A549 (cell line): Measurements from ENCODE around the gene SGTA. TPM values are rescaled to one million over a fixed set of nuclear protein-coding genes. Genes with fewer than 3 reads are reported as not detected.

ENCODE experiments used
- ATAC-seq, 2 experiments: fragments of 200-7000 bp in 1 of 2; fragments of >200 bp in 1 of 2; cut with Nextera tagmentation in 1 of 2; cut with Tn5 transposase in 1 of 2; 3 replicates each; pipeline versions ENCODE4 v1.8.0 to v1.9.1; 2018 to 2020; ENCODE audit warnings: mild to moderate bottlenecking in 1 of 2, moderate library complexity in 1 of 2
- CTCF ChIA-PET: fragments of 300-600 bp; sonication (Branson Sonifier 250); formaldehyde crosslinking; extraction: SDS; loops from one replicate; lab custom pipeline; 2021; ENCODE audit warnings: antibody characterized with exemption, inconsistent platforms; lab: Yijun Ruan, JAX
- POLR2A ChIA-PET: fragments of 350-600 bp; formaldehyde crosslinking; extraction: SDS; loops from one replicate; lab custom pipeline; 2021; ENCODE audit warnings: antibody characterized with exemption, inconsistent platforms; lab: Yijun Ruan, JAX
- DNase-seq, 2 experiments: peaks; one replicate each; pipeline versions ENCODE4 v3.0.0 to v3.0.0-alpha.2; 2011 to 2016; ENCODE audit warnings: low read depth in 1 of 2, low spot score in 1 of 2
- FAIRE-seq: peaks from 2 replicates; lab custom pipeline; 2011; peaks lifted over from hg19 to GRCh38; lab: Jason Lieb, UNC
- H3K27ac ChIP-seq, 2 experiments: fragments of >200 bp; sonication (Bioruptor Twin); formaldehyde crosslinking; 3 replicates each; pipeline ENCODE4 v1.5.1; 2016 to 2017
- H3K4me1 ChIP-seq: fragments of >200 bp; sonication (Bioruptor Twin); formaldehyde crosslinking; 3 replicates; pipeline ENCODE4 v1.6.1; 2016
- H3K4me2 ChIP-seq: fragments of >200 bp; sonication (Bioruptor Twin); formaldehyde crosslinking; 3 replicates; pipeline ENCODE4 v1.6.1; 2016
- H3K4me3 ChIP-seq: fragments of >200 bp; sonication (Bioruptor Twin); formaldehyde crosslinking; 3 replicates; pipeline ENCODE4 v1.5.1; 2016
- H3K9me3 ChIP-seq: fragments of >200 bp; sonication (Bioruptor Twin); formaldehyde crosslinking; 3 replicates; pipeline ENCODE4 v1.6.1; 2016
- CBX2 ChIP-seq: fragments of 200-600 bp; sonication (generic); IDR thresholded peaks from 2 replicates; pipeline ENCODE4 v1.6.1; 2016; ENCODE audit warnings: low read depth, mild to moderate bottlenecking, borderline replicate concordance
- CHD4 ChIP-seq: fragments of 200-600 bp; sonication (generic); IDR thresholded peaks from 2 replicates; pipeline ENCODE4 v1.6.1; 2016; ENCODE audit warnings: antibody characterized with exemption, mild to moderate bottlenecking, borderline replicate concordance
- EHMT2 ChIP-seq: fragments of 200-600 bp; sonication (generic); IDR thresholded peaks from 2 replicates; pipeline ENCODE4 v1.6.1; 2016; ENCODE audit warnings: antibody characterized with exemption, low read depth, mild to moderate bottlenecking, moderate library complexity
- EP300 ChIP-seq, 2 experiments: fragments of >200 bp; sonication (Bioruptor Twin); formaldehyde crosslinking; IDR thresholded peaks; 2 replicates in 1 of 2; 3 replicates in 1 of 2; pipeline ENCODE4 v1.6.1; 2016 to 2017
- ESRRA ChIP-seq: fragments of 150-350 bp; IDR thresholded peaks from 2 replicates; pipeline ENCODE4 v1.6.1; 2014; ENCODE audit warnings: mild to moderate bottlenecking, low read length, borderline replicate concordance
- FOXS1 ChIP-seq: fragments of 250-450 bp; sonication (Bioruptor Pico); IDR thresholded peaks from 2 replicates; pipeline ENCODE4 v1.5.0; 2020; ENCODE audit warnings: mild to moderate bottlenecking, moderate library complexity
- GATA3 ChIP-seq: IDR thresholded peaks from 2 replicates; pipeline ENCODE4 v1.6.1; 2012; ENCODE audit warnings: borderline replicate concordance
- HDAC2 ChIP-seq: fragments of 200-600 bp; sonication (generic); IDR thresholded peaks from 2 replicates; pipeline ENCODE4 v1.6.1; 2016
- HEYL ChIP-seq: fragments of 250-450 bp; sonication (Bioruptor Pico); IDR thresholded peaks from 2 replicates; pipeline ENCODE4 v1.8.0; 2021; ENCODE audit warnings: mild to moderate bottlenecking, moderate library complexity
- HOXB13 ChIP-seq: fragments of 250-450 bp; sonication (Bioruptor Pico); IDR thresholded peaks from 2 replicates; pipeline ENCODE4 v1.5.0; 2020; ENCODE audit warnings: low read depth, mild to moderate bottlenecking, moderate library complexity
- KDM1A ChIP-seq: fragments of 200-600 bp; sonication (generic); IDR thresholded peaks from 2 replicates; pipeline ENCODE4 v1.6.1; 2016; ENCODE audit warnings: low read depth, mild to moderate bottlenecking
- MAZ ChIP-seq: fragments of 150-350 bp; IDR thresholded peaks from 2 replicates; pipeline ENCODE4 v1.6.1; 2014; ENCODE audit warnings: antibody characterized with exemption, low read depth, low read length, borderline replicate concordance
- NFE2L2 ChIP-seq: fragments of 150-350 bp; conservative IDR thresholded peaks from 2 replicates; pipeline ENCODE4 v1.6.1; 2014; ENCODE audit warnings: low read length
- RARB ChIP-seq: fragments of 250-450 bp; sonication (Bioruptor Pico); IDR thresholded peaks from 2 replicates; pipeline ENCODE4 v1.8.0; 2021; ENCODE audit warnings: mild to moderate bottlenecking, moderate library complexity
- SREBF2 ChIP-seq: fragments of 450-650 bp; IDR thresholded peaks from 2 replicates; pipeline ENCODE4 v1.6.1; 2014; ENCODE audit warnings: mild to moderate bottlenecking, moderate library complexity
- TFCP2L1 ChIP-seq: fragments of 250-450 bp; sonication (Bioruptor Pico); IDR thresholded peaks from 2 replicates; pipeline ENCODE4 v1.5.0; 2021; ENCODE audit warnings: mild to moderate bottlenecking
- TP53 ChIP-seq: fragments of 250-450 bp; sonication (Bioruptor Pico); IDR thresholded peaks from 2 replicates; pipeline ENCODE4 v1.5.0; 2021; ENCODE audit warnings: mild to moderate bottlenecking, moderate library complexity
- ZC3H11A ChIP-seq: fragments of 450-650 bp; IDR thresholded peaks from 2 replicates; pipeline ENCODE4 v1.6.1; 2014; ENCODE audit warnings: antibody characterized with exemption, mild to moderate bottlenecking
- ZFP36 ChIP-seq: fragments of 450-650 bp; IDR thresholded peaks from 2 replicates; pipeline ENCODE4 v1.6.1; 2014; ENCODE audit warnings: borderline replicate concordance; ENCODE audit not compliant: partially characterized antibody
- ZNF302 ChIP-seq: fragments of 250-450 bp; sonication (Bioruptor Pico); IDR thresholded peaks from 2 replicates; pipeline ENCODE4 v1.9.0; 2021; ENCODE audit warnings: inconsistent platforms, mild to moderate bottlenecking, moderate library complexity
- ZSCAN20 ChIP-seq: fragments of 250-450 bp; sonication (Bioruptor Pico); IDR thresholded peaks from 2 replicates; pipeline ENCODE4 v1.8.0; 2022; ENCODE audit warnings: mild to moderate bottlenecking, moderate library complexity
- WGBS: methylation state at CpG from one replicate; pipeline ENCODE4 v1.1.6; 2017; ENCODE audit errors: missing lambda C conversion rate; 5-methylcytosine and 5-hydroxymethylcytosine counted together
- polyA plus RNA-seq, 4 experiments: library from polyadenylated mRNA; depleted of rRNA in 3 of 4; stranded (reverse); fragments of >200 nt; fragmentation: RNase III in 1 of 4; extraction: RNeasy Plus Mini Kit Qiagen cat#74134 plus additional on column Dnase treatment in 1 of 4; gene quantifications; 2 replicates in 3 of 4; 3 replicates in 1 of 4; pipeline ENCODE4 v1.2.3, GENCODE V29; 2011 to 2017
- TF ChIP-seq, protein P1 (sequence below): fragments of >200 bp; sonication (Bioruptor Twin); formaldehyde crosslinking; IDR thresholded peaks from 2 replicates; pipeline ENCODE4 v1.6.1; 2016
- TF ChIP-seq, protein P2 (sequence below): fragments of 250-450 bp; sonication (Bioruptor Pico); IDR thresholded peaks from 2 replicates; pipeline ENCODE4 v1.5.0; 2021; ENCODE audit warnings: mild to moderate bottlenecking, moderate library complexity, borderline replicate concordance
- TF ChIP-seq, protein P3 (sequence below): fragments of 450-650 bp; IDR thresholded peaks from 2 replicates; pipeline ENCODE4 v1.6.1; 2014; ENCODE audit warnings: antibody characterized with exemption
- TF ChIP-seq, protein P4 (sequence below): IDR thresholded peaks from 2 replicates; pipeline ENCODE4 v1.6.1; 2012; ENCODE audit warnings: low read depth, borderline replicate concordance
- TF ChIP-seq, protein P5 (sequence below): fragments of 150-350 bp; IDR thresholded peaks from 2 replicates; pipeline ENCODE4 v1.6.1; 2014; ENCODE audit warnings: low read depth, mild to moderate bottlenecking, low read length

The SGTA gene
- polyA plus RNA-seq, 2 of the 4 experiments (the other 2 are of a cell fraction) = 39.1 to 48.0 TPM

DNA sequence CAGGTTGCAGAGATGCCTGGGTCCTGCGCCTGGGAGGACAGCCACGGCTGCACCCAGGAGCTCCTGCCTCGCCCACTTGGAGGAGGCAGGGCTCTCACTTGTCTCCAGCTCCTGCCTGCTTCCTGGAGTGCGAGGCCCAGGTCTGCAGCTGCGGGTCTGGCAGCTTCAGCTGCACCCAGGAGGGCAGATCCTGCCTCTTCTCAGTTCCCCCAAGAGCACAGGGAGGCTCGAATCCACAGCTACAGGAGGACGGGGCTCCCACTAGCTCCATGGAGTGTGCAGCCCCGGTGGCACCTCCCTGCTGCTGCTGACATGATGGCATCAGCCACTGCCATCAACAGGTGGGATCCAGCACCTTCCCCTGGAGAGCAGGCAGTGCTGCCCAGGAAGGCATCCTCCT, 41.1 kb upstream of the SGTA start:
- no peak for TF ChIP-seq CHD4
- TF ChIP-seq, protein P1, sequence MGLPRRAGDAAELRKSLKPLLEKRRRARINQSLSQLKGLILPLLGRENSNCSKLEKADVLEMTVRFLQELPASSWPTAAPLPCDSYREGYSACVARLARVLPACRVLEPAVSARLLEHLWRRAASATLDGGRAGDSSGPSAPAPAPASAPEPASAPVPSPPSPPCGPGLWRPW = no peak
- no peak for TF ChIP-seq HDAC2
- TF ChIP-seq, protein P2, sequence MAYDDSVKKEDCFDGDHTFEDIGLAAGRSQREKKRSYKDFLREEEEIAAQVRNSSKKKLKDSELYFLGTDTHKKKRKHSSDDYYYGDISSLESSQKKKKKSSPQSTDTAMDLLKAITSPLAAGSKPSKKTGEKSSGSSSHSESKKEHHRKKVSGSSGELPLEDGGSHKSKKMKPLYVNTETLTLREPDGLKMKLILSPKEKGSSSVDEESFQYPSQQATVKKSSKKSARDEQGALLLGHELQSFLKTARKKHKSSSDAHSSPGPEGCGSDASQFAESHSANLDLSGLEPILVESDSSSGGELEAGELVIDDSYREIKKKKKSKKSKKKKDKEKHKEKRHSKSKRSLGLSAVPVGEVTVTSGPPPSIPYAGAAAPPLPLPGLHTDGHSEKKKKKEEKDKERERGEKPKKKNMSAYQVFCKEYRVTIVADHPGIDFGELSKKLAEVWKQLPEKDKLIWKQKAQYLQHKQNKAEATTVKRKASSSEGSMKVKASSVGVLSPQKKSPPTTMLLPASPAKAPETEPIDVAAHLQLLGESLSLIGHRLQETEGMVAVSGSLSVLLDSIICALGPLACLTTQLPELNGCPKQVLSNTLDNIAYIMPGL (CRISPR knock-in tag) = no peak
- no peak for TF ChIP-seq KDM1A
- no peak for TF ChIP-seq RARB
- no peak for TF ChIP-seq ESRRA
- TF ChIP-seq GATA3 = no peak
- no peak for TF ChIP-seq ZC3H11A
- TF ChIP-seq, protein P3, sequence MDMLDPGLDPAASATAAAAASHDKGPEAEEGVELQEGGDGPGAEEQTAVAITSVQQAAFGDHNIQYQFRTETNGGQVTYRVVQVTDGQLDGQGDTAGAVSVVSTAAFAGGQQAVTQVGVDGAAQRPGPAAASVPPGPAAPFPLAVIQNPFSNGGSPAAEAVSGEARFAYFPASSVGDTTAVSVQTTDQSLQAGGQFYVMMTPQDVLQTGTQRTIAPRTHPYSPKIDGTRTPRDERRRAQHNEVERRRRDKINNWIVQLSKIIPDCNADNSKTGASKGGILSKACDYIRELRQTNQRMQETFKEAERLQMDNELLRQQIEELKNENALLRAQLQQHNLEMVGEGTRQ = no peak
- TF ChIP-seq CBX2 = no peak
- TF ChIP-seq HOXB13 (CRISPR knock-in tag) = no peak
- TF ChIP-seq EHMT2 = no peak
- no peak for TF ChIP-seq MAZ
- TF ChIP-seq HEYL (CRISPR knock-in tag) = no peak
- no peak for TF ChIP-seq NFE2L2
- no peak for TF ChIP-seq TFCP2L1
- no peak for TF ChIP-seq SREBF2
- TF ChIP-seq ZSCAN20 (CRISPR knock-in tag) = no peak
- TF ChIP-seq, all 56 proteins: peak for 0
- FAIRE-seq (no peak), DNase-seq (no peak), ATAC-seq (no peak)
- Histone ChIP-seq H3K27ac (no peak overlapping the region), H3K9me3 (peaks cover 8% of the 10 kb centered on the region; the same call in 1 of the 3 replicates), H3K4me2 (no peak overlapping the region), H3K4me1 (no peaks in the 10 kb centered on the region; the same call in 2 of the 3 replicates), H3K4me3 (no peak overlapping the region)
- ChIA-PET POLR2A (no interaction called here), CTCF (no interaction called here)
- 47% methylated on average over 5 of the region's 8 CpGs for WGBS

DNA sequence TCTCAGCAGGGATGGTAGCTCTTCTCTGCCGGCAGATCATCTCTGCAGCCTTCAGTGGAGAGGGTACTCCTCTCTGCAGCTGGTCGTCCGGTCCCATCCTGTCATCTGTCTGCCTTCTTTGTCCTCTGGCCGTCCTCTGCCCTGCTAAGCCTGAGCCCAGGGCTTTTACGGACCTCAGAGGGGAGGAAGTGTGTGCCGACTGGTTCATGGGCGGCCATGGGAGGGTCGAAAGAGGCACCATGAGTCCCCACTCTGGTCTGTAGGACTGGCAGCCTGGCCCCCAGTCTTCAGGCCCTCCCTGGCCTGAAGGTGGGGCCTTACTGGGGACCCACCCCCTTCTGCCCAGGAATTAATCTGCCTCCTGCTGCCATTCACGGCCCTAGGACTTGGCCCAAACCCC, 40.6 kb upstream of the SGTA start:
- H3K4me2 ChIP-seq = no peak overlapping the region
- 46% methylated on average over 5 of the region's 9 CpGs for WGBS
- no peak overlapping the region for H3K27ac ChIP-seq
- FAIRE-seq = no peak
- POLR2A ChIA-PET = no interaction called here
- TF ChIP-seq, protein P1 = no peak
- TF ChIP-seq, protein P4, sequence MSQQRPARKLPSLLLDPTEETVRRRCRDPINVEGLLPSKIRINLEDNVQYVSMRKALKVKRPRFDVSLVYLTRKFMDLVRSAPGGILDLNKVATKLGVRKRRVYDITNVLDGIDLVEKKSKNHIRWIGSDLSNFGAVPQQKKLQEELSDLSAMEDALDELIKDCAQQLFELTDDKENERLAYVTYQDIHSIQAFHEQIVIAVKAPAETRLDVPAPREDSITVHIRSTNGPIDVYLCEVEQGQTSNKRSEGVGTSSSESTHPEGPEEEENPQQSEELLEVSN = no peak
- no peak for TF ChIP-seq HOXB13 (CRISPR knock-in tag)
- no peak for TF ChIP-seq TFCP2L1
- TF ChIP-seq, protein P5, sequence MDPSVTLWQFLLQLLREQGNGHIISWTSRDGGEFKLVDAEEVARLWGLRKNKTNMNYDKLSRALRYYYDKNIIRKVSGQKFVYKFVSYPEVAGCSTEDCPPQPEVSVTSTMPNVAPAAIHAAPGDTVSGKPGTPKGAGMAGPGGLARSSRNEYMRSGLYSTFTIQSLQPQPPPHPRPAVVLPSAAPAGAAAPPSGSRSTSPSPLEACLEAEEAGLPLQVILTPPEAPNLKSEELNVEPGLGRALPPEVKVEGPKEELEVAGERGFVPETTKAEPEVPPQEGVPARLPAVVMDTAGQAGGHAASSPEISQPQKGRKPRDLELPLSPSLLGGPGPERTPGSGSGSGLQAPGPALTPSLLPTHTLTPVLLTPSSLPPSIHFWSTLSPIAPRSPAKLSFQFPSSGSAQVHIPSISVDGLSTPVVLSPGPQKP = no peak
- TF ChIP-seq FOXS1 (CRISPR knock-in tag) = no peak
- no peak for TF ChIP-seq CHD4
- no peak for TF ChIP-seq ZNF302 (CRISPR knock-in tag)
- TF ChIP-seq ZFP36 = no peak
- no peak for TF ChIP-seq TP53 (CRISPR knock-in tag)
- TF ChIP-seq CBX2 = no peak
- no peak for TF ChIP-seq ESRRA
- no peak for TF ChIP-seq EP300 (IDR thresholded peaks at IDR 0.05)
- no peak for DNase-seq
- peaks cover 8% of the 10 kb centered on the region; the same call in 1 of the 3 replicates for H3K9me3 ChIP-seq
- no peaks in the 10 kb centered on the region; the same call in 2 of the 3 replicates for H3K4me1 ChIP-seq
- no peak overlapping the region for H3K4me3 ChIP-seq
- no peak for ATAC-seq
- CTCF ChIA-PET = no interaction called here
